GM12892 (cell line): Measurements from ENCODE around the gene ABCC4.
A peak's percentile ranks its signal among the peaks of the same experiment; 100 is the strongest.

Source experiments
- DNase-seq: peaks from one replicate; pipeline ENCODE4 v3.0.0; 2011; ENCODE audit not compliant: insufficient read length
- FAIRE-seq: peaks from 2 replicates; lab custom pipeline; 2011; peaks lifted over from hg19 to GRCh38; lab: Jason Lieb, UNC
- POLR2A ChIP-seq: IDR thresholded peaks from 2 replicates; pipeline ENCODE4 v1.6.1; 2011; ENCODE audit warnings: low read depth, low read length, control low read depth
- POLR2AphosphoS5 ChIP-seq: IDR thresholded peaks from 2 replicates; pipeline ENCODE4 v1.6.1; 2011; ENCODE audit warnings: low read depth, low read length, control low read depth
- TAF1 ChIP-seq: IDR thresholded peaks from 2 replicates; pipeline ENCODE4 v1.6.1; 2011; ENCODE audit warnings: low read depth, mild to moderate bottlenecking, control low read depth, low read length, borderline replicate concordance

The ABCC4 gene

GRCh38 chr13:95038949-95039348 lies 262.3 kb downstream of the ABCC4 start:
- no peak for FAIRE-seq
- no peak for DNase-seq
- TF ChIP-seq POLR2A (no peak), TAF1 (no peak), POLR2AphosphoS5 (no peak)

GRCh38 chr13:95035311-95036109 lies 265.7 kb downstream of the ABCC4 start:
- TF ChIP-seq TAF1: no peak
- TF ChIP-seq POLR2A: no peak
- TF ChIP-seq POLR2AphosphoS5: no peak
- no peak for DNase-seq
- FAIRE-seq: no peak

- TF ChIP-seq POLR2A (no peak), POLR2AphosphoS5 (no peak)
- DNase-seq: no peak
- peak; percentile 72 for FAIRE-seq
These were observed 267.4 kb downstream of the ABCC4 start for GRCh38 chr13:95033890-95034289.

- no peak for TF ChIP-seq TAF1
- TF ChIP-seq POLR2A: no peak
- TF ChIP-seq POLR2AphosphoS5: no peak
- DNase-seq: no peak
- no peak for FAIRE-seq
These were observed 269.1 kb downstream of the ABCC4 start for GRCh38 chr13:95032121-95032520.

GRCh38 chr13:95030821-95031343 lies 270.4 kb downstream of the ABCC4 start:
- DNase-seq (no peak), FAIRE-seq (no peak)
- no peak for TF ChIP-seq POLR2AphosphoS5
- TF ChIP-seq POLR2A: no peak
- no peak for TF ChIP-seq TAF1

- FAIRE-seq: no peak
- TF ChIP-seq POLR2AphosphoS5 (no peak), TAF1 (no peak), POLR2A (no peak)
- DNase-seq: no peak
These were observed 273.6 kb downstream of the ABCC4 start for GRCh38 chr13:95027638-95028037.

- DNase-seq (no peak), FAIRE-seq (no peak)
- TF ChIP-seq POLR2A: no peak
- TF ChIP-seq POLR2AphosphoS5: no peak
- no peak for TF ChIP-seq TAF1
These were observed 276.1 kb downstream of the ABCC4 start for GRCh38 chr13:95025116-95025515.

- FAIRE-seq (no peak), DNase-seq (no peak)
- no peak for TF ChIP-seq POLR2AphosphoS5
- TF ChIP-seq TAF1: no peak
- TF ChIP-seq POLR2A: no peak
These were observed 277.8 kb downstream of the ABCC4 start for GRCh38 chr13:95023405-95023804.

- FAIRE-seq (no peak), DNase-seq (no peak)
- TF ChIP-seq POLR2A (no peak), TAF1 (no peak), POLR2AphosphoS5 (no peak)
These were observed 280.8 kb downstream of the ABCC4 start for GRCh38 chr13:95020298-95020987.

- TF ChIP-seq TAF1: no peak
- TF ChIP-seq POLR2AphosphoS5: no peak
- no peak for TF ChIP-seq POLR2A
- no peak for FAIRE-seq
These were observed 281.4 kb downstream of the ABCC4 start for GRCh38 chr13:95019886-95020285.

GRCh38 chr13:95007322-95007721 lies 293.9 kb downstream of the ABCC4 start:
- TF ChIP-seq POLR2A (no peak), TAF1 (no peak), POLR2AphosphoS5 (no peak)
- FAIRE-seq: no peak
- DNase-seq: no peak

More at GRCh38 chr13:95019886-95020285, 281.4 kb downstream of the ABCC4 start:
- no peak for DNase-seq

- TF ChIP-seq POLR2A (no peak), TAF1 (no peak), POLR2AphosphoS5 (no peak)
- FAIRE-seq (no peak), DNase-seq (no peak)
These were observed 296.0 kb downstream of the ABCC4 start for GRCh38 chr13:95005300-95005699.
